NCI-H1930 (cell line): ENCODE measurements around the gene UBTD1.
"Not testable (repeated sequence)": the region's sequence is repeated elsewhere in the genome, so short reads cannot be mapped to it uniquely, and the experiment has no call there.

Experiments
- DNase-seq, 2 experiments: peaks; one replicate each; lab custom pipeline; 2025; lab: John Stamatoyannopoulos, UW

Gene UBTD1

DNA sequence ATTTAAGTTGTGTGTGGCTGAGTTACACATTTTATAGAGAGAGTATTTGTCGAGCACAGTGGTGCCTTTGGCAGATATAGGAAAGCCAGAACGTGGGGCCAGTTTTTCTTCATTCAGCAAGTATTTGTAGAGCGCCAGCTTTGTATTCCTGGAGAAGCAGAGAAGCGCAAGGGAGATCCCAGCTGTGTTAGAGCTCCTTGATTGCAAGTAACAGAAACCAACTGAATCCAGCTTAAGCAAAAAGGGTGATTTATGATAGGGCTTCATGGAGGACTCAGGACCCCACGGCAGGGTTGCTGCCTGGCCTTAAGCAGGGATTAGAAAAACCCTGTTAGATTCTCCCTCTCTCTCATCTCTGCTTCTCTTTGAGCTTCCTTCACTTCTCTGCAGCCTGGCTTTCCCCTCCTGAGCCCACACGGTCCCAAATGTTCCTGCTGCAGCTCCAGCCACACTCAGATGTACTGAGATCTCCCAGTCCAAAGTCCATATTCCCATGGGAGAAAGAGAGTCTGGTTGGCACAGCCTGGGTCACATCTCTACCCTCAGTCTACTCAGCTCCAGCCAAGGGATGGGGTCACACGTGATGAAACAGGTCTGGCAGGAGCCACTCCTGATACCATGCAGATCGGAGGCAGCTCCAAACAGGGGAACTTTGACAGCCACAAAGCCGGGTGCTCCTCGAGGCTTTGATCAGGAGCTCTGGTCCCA is 16.7 kb downstream of the UBTD1 start:
- no peak for DNase-seq

DNA sequence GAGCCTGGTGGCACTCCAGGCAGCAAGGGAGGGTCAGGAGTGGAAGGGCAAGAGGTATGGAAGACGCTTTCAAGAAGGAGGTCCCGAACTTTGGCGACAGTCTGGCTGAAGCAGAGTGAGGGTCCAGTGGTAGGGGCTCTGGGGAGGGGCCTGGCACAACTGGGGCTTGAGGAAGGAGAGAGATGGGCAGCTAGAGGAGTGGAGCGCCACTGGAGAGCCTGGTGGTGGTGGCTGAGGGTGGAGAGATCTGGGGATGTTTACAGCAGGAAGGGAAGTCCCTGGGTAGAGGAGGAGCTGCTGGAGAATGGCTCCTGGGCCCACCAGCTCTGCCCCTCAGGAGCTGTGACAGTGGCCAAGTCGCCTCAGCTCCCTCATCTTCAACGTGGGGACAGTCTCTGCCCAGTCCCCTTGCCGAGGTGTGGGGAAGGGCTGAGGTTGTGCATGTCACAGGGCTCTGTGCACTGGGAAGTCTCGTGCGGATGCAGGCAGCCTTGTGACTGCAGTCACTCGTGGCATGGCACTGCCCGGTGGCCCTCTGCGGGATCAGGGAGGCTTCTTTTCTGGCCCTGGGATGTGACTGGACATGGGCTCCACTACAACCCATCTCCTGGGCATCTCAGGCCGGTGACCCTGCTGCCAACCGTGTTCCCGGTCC is 18.5 kb downstream of the UBTD1 start:
- no peak for DNase-seq

DNA sequence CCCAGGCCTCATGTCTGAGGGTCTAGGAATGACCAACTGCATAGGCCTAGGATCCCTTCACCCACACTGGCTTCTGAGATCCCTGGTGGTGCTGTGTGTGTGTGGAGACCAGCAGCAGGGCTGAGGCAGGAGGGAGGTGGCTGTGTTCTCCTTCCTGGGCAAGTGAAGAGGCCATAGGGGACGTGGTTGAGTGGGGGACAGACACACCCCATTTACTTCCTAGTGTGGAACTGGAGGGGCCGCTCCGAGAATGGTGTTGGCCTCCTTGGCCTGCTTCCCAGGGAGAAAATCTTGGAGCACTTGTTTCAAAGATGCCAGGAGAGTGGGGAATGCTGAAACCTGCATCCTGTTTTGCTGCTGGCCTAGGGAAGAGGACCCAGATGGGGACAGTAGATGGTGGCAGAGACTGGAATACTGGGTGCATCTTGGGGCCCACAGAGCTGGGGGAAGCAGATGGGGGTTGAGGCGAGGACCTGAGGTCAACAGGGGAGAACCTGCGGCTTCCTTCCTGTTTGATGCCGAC is 19.1 kb downstream of the UBTD1 start:
- DNase-seq = no peak

DNA sequence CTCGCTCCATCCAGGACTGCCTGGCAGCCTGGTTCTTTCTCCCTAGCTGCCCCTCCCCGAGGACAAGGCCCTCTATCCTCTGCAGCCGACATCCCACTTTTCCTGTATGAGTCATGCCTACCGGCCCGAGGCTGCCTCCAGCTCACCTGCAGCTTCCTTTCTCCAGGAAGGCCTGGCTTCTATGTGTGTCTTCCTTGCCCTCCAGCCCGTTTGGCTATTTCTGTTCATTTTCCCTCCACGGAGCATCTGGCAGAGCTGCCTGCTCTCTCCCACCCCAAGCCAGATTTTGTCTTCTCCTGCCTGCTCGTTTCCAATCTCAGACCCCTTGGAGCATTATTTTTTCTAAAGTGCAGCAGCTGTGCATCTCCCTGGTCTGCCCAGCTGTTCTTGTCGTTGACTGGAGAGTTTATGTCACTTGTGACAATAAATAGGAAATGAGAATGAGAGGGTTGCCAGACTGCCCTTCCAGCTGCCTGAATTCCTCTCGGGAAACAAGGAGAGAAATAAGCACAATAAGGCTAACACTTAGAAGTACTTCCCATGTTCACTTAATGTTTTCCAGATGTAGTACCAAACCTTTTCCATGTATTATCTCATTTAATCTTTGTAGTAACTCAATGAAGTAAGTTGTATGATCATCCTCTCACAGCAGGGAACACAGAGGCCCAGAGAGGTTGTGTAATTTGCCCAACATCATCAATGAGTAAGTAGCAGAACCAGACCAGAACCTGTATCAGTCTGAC is 19.7 kb downstream of the UBTD1 start:
- DNase-seq = no peak

DNA sequence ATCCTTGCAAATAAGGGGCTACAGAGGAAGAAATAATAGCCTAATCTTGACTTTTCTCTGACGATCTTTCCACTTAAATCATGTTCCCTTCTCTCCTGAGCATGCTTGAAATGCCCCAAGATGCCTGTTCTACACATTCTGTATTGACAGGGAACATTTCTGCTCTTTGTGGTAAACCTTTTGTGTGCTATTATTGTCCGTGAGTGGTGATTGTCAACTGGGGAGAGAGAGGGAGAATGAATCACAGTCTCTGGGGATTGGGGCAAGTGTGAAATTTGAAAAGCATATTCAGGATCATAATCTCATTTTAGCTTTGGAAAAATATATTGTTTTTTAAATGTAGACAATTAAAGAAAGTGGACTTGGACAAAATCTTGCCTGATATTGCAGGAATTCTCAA is 20.6 kb downstream of the UBTD1 start:
- DNase-seq = no peak

DNA sequence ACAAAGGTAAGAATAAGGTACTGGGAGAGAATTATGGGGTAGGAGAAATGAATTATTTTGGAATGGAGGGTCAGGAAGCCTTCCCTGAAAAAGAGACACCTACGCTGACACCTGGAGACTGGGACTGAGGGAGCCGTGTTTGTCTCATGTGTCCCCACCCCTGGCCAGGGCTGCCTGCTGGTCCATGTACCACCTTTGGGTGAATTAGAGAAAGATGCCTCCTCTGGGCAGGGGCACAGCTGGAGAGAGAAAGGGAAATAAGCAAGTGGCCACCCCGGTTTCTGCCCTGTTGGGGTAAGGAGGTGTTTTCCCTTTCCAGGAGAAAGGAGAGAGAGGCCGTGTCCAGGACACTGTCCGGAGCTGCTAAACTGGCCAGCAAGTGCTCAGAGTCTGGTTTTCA is 21.8 kb downstream of the UBTD1 start:
- no peak for DNase-seq

DNA sequence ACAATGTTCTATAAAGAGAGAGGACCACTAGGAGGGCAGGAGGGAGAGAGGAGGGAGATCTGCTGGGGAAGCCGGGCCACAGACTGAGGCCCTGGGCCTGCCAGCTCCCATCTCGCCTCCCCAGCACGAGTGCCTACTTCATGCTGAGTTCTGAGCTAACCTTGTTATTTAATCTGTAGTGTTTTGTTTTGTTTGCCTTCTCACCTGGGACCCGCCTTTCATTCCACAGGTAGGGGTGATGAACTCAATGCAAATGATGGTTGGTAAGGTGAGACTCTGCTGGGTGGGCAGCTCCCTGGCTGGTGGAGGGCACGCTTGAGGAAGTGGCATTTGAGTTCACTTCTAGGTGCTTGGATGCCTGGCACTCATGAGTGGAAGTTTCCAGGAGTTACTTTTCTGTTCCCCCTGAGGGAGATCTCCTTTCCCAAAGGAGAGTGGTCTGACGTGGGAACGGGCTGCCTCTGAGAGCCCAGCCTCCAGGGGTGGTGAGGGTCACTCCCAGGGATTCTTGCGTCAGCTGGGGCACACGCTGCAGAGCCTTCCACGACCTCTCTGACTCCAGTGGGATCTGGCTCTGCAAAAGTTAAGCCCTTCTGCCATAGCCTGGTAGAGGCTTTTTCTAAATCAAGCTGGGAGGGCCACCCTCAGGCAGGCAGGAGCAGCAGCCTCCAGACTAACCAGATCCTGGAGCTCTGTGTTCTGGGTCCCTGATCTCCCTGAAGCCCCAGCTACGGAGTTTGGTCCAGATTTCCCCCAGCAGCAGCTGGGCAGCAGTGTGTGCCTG is 22.4 kb downstream of the UBTD1 start:
- no peak for DNase-seq

DNA sequence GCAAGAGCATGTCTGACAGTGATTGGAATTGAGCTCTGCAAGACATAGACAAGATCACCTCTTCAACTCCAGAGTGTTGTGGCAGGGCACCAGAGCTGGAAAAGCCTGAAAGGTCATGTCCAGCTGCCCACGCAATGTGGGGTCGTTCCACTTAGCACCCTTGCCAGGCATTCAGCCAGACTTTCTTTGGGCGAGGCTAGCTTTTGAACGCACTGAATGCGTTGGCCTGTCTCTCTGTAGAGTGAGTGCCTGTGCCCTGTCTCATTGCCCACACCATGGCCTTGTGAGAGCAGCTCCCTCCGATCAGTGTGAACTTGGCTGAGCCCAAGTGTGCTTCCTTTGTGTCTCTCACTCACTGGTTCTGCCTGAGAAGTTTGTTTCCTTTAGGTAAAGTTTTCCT is 23.3 kb downstream of the UBTD1 start:
- DNase-seq = no peak

DNA sequence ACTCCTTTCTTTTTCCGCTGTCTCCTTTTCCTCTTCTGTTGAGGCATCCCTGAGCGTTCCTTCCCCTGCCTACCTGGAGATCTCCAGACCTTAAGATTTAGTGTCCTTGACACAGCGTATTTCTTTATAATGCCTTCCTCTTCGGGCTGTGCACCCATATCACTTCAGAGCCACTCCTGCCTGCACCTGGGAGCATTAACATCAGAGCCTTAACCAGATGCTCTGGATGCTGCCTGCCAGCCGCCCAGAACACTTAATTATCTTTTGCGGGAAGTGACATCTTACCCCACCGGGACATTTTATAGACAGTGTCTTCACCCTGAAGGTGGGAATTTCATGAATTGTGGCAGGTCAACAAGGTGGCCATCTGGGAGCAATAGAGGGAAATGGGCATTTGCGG is 24.2 kb downstream of the UBTD1 start:
- no peak for DNase-seq

DNA sequence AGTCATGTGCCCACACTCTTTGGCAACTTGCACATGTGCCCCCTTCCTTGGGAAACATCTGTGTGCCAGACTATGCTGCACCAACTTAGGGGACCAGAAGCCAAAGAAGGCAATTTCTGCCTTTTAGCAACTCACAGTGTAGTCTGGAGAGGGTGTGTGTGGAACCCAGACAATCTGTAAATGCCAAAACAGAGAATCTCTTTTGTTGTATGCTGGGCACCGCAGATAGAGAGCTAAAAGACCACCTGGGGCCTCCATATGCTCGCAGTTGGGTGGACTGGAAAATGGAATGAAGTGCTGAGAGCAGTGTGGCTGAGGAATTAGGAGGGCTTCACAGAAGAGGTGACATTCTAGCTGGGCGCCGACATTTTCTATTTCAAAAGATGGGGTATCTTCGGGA is 26.4 kb downstream of the UBTD1 start:
- DNase-seq = no peak

DNA sequence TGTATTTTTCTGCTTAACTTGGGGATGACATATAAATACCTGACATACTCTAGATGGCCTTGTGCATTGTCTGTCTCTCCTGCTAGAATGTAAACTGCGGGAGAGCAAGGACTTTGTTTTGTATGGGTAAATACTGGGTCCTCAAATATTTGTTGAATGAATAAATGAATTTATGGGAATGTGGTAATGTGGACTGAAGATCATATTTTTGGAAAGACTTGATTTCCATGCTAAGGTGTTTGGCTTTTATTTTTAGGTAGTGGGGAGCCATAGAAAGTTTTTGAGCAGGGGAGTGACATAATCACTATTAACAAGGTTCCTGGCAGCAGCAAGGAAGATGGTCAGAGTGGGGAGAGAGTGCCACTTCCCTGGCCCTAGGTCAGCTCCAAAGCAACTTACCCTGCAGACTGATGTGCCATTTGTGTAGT is 27.0 kb downstream of the UBTD1 start:
- DNase-seq = no peak

DNA sequence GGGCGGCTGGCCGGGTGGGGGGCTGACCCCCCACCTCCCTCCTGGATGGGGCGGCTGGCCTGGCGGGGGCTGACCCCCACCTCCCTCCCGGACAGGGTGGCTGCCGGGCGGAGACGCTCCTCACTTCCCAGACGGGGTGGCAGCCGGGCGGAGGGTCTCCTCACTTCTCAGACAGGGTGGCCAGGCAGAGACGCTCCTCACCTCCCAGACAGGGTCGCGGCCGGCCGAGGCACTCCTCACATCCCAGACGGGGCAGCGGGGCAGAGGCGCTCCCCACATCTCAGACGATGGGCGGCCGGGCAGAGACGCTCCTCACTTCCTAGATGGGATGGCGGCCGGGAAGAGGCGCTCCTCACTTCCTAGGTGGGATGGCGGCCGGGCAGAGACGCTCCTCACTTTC is 30.2 kb downstream of the UBTD1 start:
- not testable (repeated sequence) for DNase-seq

DNA sequence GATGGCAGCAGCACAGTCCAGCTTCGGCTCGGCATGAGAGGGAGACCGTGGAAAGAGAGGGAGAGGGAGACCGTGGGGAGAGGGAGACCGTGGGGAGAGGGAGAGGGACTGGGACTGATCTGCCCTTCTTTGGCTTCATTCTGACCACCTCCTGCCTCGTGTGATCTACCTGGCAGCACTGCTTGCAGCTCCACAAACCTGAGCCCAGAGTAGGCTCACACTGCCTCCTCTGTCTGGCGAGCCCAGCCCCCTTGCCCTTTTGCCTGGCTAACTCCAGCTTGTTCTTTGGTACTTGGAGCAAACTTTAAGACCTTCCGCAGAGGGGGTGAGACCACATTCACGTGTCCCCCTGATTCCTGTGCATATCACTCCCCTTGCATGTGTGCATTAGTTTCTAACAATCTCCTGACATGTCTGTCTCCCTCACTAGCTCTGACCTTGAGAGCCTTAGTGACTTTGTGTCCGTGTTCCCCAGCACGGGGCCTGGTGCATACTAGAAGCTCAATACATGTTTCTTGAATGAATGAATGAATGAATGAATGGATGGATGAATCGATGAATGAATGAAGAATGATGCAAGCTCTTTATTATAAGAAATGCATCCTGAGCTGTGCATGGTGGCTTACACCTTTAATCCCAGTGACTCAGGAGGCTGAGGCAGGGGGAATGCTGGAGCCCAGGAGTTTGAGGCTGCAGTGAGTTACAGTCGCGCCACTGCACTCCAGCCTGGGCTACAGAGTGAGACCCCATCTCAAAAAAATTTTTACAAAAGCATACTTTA is 31.2 kb downstream of the UBTD1 start:
- DNase-seq = no peak

DNA sequence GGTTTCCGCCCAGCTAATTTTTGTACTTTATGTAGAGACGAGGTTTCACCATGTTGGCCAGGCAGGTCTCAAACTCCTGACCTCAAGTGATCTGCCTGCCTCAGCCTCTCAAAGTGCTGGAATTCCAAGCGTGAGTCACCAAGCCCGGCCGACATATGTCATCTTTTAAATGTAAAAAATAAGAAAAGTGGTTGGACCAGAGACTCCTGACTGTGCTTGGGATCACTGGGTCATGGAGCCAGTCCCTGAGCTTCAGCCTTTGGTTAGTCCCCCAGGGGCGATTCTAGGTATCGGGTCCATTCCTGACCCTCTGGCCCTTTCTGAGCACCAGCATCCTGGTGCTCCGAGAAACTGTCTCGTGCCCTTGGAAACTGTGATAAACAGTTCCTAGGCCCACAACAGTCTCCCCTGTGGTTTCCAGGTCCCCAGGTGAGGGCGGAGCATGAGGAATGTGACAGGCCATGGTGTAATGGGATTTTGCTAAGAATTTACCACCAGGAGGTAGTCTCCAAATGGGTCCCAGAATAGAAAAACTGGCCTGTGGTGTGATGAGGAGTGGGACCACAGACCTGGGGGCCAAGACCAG is 32.8 kb downstream of the UBTD1 start:
- DNase-seq = no peak

DNA sequence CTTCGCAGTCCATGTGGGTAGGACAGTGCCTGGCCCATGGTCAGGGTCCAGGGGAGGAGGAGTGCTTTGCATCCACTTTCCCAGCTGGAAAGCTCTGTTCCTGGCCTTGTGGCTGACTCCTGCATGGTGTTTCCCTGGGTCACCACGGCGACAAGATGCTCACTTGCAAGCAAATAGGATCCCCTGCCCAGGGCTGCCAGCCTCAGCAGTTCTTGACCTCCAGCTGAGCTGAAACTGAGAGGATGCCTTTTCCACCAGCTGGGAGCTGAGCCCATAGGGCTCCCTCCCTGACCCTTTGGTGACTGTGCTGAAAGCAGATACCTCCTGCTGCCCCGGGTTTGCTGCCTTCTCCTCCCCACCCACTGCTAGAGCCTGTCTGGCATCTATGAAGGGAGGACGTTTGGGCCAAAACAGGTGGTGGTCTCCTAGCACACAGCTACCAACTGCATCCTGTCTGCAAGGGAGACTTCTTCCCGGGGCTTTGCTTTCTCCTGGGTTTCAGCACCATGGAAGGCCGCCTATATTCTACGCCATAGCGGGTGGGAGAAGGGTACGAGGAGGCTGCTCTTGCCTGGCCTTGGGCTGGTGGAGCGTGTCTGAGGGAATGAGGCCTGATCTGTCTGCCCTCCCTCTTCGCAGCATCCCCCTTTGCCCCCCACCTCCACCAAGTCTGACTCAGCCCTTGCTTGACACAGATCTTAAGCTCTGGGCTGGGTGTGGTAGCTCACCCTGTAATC is 34.4 kb downstream of the UBTD1 start:
- DNase-seq = no peak

DNA sequence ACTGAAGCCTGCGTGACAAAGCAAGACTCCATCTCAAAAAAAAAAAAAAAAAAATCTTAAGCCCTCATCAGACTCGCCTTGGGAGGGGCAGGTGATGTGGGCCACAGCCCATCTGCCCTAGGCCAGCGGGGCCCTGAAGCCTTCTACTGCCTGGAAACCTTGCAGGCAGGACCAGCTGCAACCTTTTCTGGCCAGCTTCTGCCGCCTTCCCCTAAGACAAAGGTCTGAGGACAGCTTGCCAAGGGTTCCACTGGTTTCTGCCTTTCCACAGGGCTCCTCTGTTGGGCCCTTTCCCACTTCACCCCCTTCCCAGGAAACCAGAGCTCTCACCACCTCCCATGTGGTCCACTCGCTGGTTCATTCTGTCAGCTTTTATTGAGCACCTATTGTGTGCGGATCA is 35.2 kb downstream of the UBTD1 start:
- DNase-seq = no peak

DNA sequence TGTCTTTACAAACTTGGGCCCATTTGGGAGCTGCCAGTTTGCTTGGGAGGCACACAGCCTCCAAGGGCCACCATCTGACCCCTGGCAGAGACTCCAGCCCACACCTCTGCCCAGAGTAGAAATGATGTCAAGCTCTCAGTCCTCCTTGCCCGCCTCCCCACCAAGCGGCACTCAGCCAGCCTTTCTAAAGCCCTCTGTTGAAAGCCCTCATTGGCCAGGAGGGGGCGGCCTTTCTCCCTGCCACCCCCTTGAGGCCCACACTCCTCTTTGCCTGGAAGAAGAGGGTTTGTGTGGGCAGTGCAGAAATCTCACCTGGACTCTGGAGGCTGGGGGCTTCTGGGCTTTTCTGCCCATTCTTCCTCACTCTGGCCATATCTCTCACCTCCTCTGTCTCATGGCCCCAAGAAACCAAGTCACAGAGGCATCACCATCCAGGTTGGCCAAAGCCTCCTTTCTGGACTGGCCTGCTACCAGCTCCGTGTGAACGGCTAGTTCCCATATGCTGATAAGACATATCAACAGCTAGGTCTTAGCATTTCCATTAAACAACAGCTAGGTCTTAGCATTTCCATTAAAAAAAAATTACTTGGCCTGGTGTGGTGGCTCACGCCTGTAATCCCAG is 36.1 kb downstream of the UBTD1 start:
- DNase-seq = no peak

DNA sequence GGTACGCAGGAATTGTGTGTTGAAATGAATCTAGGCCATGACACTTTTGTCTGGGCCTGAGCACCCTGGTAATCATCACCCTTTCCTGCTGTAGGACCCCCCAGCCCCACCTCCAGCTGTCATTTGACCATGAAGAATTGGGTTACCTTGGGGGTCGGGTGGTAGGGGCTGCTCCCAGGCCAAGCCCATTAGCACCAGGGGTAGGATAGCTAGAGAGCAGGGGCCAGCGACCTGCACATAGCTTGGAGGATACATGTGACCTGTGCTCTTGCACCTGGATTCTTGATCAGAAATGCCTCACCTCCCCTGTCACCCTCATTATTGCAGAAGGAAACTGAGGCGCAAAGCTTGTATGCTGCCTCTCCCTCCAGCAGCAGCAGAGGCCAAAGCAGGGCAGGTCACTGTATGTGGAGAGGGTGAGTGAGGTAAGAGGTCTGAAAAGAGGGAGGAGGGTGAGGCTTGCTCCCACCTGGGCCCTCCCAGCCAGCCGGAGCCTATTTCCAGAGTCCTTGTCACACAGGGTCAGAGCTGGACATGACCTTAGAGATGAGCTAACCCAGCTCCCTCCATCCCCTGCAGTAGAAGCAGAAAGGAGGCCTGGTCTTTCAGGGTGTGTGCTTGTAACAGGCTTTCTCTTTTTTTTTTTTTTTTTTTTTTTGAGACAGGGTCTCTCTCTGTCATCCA is 38.6 kb downstream of the UBTD1 start:
- no peak for DNase-seq

DNA sequence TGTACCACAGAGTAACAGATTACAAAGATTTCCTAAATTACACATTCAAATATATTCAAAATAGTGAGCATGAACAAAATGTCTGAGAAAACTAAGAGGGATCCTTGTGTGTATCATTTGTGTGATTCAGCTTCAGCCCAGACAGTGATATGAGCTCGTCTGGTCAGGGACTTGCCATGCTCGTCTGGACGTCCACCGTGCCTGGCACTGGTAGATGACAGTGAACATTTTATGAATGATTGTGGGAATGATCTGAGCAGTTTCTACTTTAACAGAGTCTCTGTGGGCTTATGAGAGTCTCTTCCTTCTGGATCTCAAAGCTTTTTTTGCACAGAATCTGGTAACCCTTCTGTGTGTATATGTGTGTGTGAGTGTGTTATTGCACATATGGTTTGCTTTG is 39.7 kb downstream of the UBTD1 start:
- no peak for DNase-seq
